SIG-M5 treated with dmso at 0.1 percent for 504 hours (cell line): ENCODE data around the gene DIPK1C.

Experiments used
- DNase-seq: peaks from one replicate; lab custom pipeline; 2025; ENCODE audit not compliant: unreplicated experiment; lab: John Stamatoyannopoulos, UW

Gene DIPK1C

GRCh38 chr18:74422541-74422940, 34.6 kb downstream of the DIPK1C start:
- DNase-seq: no peak

- DNase-seq: no peak
These were observed 36.2 kb downstream of the DIPK1C start for GRCh38 chr18:74420926-74421325.

- DNase-seq: no peak
These were observed 36.6 kb downstream of the DIPK1C start for GRCh38 chr18:74420481-74420880.

DNA sequence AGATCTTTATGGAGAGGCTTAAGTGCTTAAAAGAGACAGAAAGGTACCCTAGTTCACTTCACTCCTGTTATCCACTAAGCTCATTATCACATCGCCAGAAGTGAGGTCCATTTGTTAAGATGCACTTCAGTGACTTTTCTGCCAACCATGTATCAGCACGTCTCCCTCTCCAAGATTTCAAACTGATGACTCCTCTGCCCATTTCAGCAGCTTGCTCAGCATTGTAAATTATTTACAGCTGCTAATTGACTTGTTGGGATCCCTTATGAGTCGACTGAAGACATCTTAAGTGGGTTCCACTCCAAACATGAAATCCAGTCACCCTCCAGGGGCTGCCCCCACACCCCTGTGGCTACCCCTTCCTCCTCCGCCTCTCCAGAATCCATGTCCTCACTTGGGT, 37.3 kb downstream of the DIPK1C start:
- DNase-seq: no peak

DNA sequence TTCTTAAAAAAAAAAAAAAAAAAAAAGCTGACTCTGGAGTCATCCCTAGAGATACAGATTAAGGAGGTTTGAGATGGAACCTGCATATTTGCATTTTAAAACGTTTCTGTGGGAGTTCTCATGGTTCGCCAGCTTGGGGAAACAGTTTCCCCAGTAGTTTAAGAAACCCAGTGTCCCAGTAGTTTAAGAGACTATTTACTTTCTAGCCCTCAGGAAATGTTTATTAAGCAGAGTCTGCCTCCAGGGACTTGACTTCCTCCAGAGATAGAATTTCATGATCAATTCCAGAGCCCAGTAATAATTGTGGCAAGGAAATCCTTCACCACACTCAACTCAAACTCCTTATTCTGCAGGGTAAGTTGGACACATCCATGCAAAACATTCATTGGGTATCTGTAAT, 39.1 kb downstream of the DIPK1C start:
- no peak for DNase-seq

DNA sequence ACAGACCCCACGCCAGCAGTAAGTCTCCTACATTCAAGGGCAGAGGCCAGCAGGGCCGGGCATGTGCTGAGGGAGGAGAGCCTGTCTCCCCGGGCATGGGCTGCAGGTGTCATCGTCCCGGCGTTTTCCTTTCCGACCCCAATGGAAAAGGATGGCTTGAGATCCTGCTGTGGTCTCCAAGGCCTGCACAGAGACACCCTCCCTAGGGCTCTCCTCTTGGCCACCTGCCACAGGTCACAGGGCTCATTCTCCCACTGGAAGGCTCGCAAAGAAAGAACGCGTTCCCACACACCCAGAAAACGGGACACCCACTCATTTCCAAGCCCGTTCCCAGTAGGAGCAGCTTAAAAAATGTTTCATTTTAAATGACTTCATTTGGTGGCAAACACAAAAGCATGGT, 41.0 kb downstream of the DIPK1C start:
- DNase-seq: no peak

GRCh38 chr18:74414953-74415515, 42.1 kb downstream of the DIPK1C start:
- no peak for DNase-seq

DNA sequence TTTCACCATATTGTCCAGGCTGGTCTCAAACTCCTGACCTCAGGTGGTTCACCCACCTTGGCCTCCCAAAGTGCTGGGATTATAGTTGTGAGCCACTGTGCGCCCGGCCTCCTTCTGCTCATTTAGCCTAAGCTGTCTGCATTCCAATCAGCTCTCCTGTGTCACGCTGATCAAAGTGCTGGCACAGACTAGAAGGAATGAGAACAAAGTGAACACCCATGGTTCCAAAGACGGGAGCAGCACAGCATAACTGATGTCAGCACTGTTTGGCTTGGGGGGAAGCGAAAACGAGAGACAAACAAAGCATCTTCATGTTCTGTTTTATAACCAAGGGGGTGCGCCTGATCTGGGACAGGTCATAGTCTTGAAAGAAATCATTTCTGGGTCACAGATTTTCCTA, 43.3 kb downstream of the DIPK1C start:
- no peak for DNase-seq

DNA sequence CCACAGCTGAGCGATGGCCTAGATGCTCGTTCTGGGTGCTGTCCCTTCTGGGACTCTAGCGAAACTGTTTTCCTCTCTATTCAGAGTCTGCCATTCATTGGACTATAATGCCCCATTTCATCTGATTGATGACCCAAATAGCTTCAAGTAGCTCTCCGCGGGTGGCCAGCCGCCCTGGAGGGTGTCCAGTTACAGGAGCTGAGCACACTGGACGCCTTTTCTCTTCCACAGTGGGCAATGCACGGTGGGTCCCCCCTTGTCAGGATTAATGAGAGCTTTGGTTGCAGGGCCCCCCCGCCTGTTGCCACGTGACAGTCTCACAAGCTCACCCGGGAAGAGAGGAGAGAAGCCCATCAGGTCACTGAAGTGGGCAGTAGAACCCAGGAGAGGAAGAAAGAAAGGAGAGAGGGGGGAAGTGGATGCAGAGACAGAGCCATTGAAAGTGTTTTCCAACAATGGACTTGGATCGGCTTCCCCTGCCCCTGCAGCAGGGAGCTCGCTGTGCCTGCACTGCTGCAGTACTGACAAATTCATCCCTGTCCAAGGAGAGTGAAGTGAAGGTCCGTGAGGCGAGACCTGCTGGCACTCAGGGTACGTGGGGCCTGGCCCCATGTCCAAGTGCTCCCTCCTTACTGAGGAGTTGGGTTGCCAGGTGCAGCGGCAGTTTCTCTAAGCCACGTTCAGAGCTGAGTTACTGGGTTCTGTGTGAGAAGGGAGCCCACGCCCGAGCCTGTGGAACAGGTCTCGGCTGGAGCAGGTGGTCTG, 44.8 kb downstream of the DIPK1C start:
- DNase-seq: no peak

DNA sequence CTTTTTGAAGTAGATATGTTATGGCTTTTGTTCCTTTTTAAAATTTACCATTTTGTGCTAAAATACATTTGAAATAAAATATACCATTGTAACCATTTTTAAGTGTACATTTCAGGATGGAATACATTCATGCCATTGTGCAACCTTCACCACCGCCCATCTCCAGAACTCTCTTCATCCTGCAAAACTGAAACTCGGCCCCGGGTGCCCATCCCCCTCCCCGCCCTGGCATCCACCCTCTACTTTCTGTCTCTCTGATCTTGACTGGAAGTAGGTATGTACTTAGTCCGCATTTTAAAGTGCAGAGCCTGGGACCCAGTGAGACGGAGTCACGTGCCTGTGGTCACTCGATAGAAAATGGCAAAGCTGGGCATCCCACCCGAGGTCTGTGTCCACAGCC, 45.6 kb downstream of the DIPK1C start:
- DNase-seq: no peak

DNA sequence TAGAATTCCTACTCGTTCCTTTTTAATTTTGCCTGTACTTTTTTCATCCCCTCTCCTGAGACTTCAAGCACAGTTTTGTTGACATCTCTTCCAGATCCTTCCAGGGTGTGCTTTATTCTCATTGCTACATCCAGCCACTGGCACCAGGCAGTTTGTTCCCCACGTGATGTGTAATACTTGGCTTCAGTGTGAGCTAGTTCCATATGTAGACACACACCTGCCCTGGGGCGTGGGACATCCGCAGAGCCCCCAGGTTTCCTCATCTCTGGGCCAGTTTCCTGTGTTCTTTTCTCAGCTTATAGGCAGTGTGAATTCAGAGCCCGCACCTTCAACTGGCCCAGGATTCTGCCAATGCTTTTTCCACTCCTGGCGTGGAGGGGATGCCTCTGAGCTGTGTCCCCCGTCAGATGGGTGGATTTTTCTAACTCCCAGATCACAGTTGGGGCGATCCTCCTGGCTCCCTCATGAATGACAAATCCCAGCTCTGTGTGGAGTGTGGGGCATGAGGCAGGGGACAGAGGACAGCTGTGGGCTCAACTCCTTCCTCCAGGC, 46.6 kb downstream of the DIPK1C start:
- DNase-seq: no peak

DNA sequence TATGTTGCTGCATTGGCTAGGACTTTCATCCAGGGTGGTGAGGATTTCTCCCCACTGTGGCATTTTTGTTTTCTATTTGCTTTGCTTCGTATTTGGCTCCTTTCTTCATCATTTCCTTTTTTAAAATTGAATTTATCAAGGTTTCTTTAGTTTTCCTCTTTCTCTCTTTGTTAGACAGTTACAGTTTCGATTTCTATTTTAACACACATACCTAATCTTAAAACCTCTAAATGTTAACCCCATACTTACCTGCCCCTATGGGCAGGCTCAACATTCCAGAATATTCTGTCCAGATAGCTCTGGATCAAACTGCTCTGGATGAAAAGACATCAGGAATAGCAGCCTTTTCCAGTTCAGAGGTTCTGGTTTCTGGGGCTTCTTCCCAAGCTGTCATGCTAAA, 49.2 kb downstream of the DIPK1C start:
- DNase-seq: no peak

DNA sequence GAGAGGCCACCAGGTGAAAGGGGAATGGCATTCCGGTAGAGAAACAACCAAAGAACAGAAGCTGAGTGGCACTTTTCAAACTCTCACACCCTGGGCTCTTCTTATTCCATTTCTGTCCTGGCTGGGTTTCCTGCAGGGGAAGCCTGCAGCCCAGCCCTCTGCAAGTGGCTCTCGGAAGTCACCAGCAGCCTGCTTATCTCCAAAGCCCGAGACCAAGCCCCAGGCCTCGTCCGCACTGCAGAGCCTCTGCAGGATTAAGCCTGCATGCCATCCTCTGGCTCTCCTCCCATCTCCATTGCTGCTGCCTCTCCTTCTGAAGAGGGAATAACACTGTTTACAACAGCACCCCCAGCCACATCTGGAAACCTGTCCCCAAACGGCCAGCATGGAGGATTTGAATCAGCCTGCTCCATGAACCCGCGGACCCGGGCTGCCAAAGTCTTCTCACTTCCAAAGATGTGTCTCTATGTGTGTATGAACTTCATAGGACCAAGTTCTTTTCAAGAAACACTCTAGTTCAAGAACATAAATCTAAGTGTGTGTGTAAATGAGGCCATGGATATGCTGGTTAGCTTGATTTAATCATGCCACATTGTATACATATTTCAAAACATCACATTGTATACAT, 54.2 kb downstream of the DIPK1C start:
- no peak for DNase-seq

DNA sequence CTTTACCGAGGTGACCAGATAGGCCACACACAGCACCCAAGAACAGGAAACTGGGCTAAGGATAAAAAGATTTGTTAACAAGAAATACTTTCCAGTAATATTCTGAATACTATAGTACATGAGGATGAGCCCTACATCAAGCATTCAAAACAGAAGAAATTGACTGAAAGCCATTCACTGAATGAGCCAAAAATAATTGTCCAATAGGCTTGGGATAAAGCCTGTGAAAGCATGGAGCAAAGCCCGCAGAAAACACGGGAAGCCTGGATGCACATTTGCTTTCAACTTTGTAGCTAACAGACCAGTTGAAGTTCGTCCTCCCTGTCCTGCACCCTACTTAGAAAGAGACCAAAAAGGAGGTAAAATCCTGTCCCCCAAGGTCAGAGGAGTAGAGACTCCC, 56.3 kb downstream of the DIPK1C start:
- DNase-seq: no peak

DNA sequence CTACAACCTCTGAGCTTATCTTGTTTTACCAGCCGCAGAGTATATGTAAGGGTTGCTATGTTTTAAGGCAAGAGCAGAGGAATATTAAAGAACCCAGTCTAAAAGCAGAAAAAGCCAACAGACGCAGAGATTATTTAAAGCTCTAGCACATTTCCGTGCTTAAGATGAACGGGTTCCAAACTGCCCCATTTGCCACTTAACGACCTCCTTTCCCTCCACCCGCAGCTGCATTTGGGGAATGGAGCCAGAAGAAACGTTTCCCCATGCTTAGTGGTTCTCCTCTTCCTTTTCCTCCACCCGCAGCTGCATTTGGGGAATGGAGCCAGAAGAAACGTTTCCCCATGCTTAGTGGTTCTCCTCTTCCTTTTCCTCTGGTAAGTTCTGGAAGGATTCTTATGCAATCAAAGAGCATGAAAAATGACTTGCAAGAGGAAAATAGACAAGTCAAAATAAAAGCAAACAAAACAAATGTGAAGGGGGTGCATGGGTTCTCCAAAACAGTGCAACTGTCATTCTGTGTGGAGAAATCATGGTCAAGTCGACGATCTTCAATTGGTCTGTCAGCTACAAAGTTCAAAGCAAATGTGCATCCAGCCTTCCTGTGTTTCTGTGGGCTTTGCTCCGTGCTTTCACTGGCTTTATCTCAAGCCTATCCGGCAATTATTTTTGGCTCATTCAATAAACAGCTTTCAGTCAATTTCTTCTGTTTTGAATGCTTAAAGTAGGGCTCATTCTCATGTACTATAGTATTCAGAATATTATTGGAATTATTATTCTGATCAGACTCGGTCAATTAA, 57.8 kb downstream of the DIPK1C start:
- DNase-seq: no peak

DNA sequence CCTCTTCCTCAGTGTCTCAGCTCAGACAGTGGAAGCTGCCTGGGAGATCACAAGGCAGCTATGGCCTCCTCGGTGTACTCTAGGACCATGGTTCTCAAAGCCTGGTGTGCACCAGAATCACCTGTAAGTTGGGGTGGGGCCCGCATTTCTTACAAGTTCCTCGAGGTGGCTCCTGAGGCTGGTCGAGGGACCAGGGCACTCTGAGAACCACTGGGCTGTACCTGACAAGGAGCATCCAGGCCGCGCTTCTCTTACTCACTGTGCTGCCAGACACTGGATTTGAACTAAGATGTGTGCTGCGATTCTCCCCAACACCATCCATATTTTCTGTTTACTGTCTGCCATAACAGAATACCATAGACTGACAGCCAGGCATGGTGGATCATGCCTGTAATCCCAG, 59.5 kb downstream of the DIPK1C start:
- DNase-seq: no peak

DNA sequence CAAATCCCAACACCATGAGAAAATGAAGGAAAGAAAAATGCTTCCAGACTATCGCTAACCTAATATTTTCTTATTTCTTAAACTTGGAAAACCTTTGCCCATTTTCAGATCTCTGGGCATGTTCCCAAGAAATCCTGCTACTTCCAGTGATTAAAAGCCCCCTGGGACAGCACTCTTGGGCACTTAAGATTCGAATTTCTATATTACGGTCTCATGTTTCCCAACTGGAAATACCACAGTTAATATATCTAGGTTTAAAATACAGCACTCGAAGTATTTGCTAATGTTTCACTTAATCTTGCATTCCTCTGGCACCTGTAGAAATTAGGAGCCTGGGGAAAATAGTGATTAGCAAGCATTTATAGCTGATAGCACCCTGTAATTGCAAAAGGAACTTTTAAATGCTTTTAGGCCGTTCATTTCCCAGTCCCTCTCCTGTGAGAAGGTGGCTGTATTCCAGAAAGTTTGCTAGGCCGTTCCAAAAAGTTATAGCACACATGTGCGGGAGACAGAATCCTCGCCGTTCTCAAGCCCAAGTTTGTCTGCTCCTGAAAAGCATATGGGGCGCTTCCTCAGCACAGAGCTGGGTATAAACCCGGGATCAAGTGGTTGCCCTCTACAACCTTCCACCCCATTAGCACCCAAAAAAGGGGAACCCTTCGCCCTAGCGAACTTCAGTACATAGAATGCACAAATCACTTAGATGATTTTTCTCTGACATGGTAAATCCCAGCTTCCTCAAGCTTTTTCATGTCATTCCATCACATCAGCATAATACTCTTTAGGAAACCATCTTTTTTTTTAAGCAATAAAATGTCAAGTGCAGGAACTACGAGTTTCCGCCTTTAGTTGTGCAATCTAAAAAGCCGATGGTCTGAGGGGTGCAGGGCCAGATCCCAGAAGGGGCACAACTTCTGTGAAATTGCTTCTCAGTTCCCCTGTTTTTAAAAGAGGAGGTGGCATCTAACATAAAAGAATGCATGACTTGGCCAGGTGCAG, 60.6 kb downstream of the DIPK1C start:
- no peak for DNase-seq

- no peak for DNase-seq
These were observed 61.4 kb downstream of the DIPK1C start for GRCh38 chr18:74395648-74396154.

- no peak for DNase-seq
These were observed 62.1 kb downstream of the DIPK1C start for GRCh38 chr18:74395006-74395405.

- DNase-seq: no peak
These were observed 64.8 kb downstream of the DIPK1C start for GRCh38 chr18:74392323-74392722.
